NCI-H510A treated with DMSO at 0.1 percent for 48 hours (cell line): ENCODE measurements around the gene DUS2.
"Not testable (repeated sequence)": the region's sequence is repeated elsewhere in the genome, so short reads cannot be mapped to it uniquely, and the experiment has no call there.

Experiments used
- DNase-seq: peaks from one replicate; lab custom pipeline; 2025; lab: John Stamatoyannopoulos, UW

The DUS2 gene

GRCh38 chr16:68091380-68092261 is 68.5 kb downstream of the DUS2 start:
- peak; percentile 68 for DNase-seq

GRCh38 chr16:68092275-68092674 is 69.2 kb downstream of the DUS2 start:
- DNase-seq, result not testable (repeated sequence)

- DNase-seq, result no peak
Measured at GRCh38 chr16:68093816-68094613, 70.9 kb downstream of the DUS2 start.

GRCh38 chr16:68094614-68094934 is 71.5 kb downstream of the DUS2 start:
- DNase-seq, result no peak

DNA sequence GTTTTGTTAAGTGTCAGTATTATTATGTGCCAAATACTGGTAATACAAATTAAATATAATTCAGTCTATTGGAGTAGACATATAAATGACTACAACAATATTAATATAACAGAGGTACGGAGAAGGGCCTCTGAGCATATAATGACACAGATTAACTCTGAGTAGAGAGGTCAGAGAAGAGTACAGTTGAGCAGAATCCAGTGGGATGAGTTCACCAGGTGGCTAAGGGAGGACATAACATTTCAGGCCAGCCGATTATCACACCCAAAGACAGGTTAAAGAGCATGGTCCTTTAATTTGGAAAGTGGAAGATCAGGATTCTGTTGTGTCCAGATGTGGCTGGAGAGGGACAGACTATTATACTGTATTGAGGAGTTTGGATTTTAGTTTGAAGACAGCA is 73.4 kb downstream of the DUS2 start:
- no peak for DNase-seq

GRCh38 chr16:68097088-68097487 is 74.0 kb downstream of the DUS2 start:
- DNase-seq, result no peak

GRCh38 chr16:68097895-68098294 is 74.8 kb downstream of the DUS2 start:
- no peak for DNase-seq

- DNase-seq, result no peak
Measured at GRCh38 chr16:68100488-68100887, 77.4 kb downstream of the DUS2 start.

DNA sequence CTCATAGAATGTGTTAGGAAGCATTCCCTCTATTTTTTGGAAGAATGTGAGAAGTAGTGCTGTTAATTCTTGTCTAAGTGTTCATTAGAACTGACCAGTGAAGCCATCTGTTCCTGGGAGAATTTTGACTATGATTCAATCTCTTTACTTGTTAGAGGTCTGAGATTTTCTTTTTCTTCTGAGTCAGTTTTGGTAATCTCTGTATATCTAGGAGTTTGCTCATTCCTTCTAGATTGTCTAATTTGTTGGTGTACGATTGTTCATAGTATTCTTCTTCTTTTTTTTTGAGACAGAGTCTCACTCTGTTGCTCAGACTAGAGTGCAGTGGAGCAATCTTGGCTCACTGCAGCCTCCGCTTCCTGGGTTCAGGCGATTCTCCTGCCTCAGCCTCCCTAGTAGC is 82.5 kb downstream of the DUS2 start:
- DNase-seq, result no peak

DNA sequence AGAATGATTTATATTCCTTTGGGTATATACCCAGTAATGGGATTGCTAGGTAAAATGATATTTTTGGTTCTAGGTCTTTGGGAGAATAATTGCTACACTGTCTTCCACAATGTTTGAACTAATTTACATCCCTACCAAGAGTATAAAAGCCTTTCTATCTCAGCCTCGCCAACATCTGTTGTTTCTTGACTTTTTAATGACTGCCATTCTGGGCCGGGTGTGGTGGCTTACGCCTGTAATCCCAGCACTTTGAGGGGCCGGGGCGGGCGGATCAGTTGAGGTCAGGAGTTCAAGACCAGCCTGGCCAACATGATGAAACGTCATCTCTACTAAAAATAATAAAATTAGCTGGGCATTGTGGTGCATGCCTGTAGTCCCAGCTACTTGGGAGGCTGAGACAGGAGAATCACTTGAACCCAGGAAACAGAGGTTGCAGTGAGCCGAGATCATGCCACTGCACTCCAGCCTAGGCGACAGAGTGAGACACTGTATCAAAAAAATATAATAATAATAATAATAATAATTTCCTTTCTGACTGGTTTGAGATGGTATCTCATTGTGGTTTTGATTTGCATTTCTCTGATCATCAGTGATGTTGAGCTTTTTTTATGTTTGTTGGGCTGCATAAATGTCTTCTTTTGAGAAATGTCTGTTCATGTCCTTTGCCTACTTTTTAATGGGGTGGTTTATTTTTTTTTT is 84.3 kb downstream of the DUS2 start:
- not testable (repeated sequence) for DNase-seq

DNA sequence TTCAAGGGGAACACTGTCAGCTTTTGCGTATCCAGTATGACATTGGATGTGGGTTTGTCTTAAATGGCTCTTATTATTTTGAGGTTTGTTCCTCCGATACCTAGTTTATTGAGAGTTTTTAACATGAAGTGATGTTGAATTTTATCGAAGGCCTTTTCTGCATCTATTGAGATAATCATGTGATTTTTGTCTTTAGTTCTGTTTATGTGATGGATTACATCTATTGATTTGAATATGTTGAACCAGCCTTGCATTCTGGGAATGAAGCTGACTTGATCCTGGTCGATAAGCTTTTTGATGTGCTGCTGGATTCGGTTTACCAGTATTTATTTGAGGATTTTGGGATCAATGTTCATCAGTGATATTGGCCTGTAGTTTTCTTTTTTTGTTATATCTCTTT is 86.1 kb downstream of the DUS2 start:
- DNase-seq, result not testable (repeated sequence)

DNA sequence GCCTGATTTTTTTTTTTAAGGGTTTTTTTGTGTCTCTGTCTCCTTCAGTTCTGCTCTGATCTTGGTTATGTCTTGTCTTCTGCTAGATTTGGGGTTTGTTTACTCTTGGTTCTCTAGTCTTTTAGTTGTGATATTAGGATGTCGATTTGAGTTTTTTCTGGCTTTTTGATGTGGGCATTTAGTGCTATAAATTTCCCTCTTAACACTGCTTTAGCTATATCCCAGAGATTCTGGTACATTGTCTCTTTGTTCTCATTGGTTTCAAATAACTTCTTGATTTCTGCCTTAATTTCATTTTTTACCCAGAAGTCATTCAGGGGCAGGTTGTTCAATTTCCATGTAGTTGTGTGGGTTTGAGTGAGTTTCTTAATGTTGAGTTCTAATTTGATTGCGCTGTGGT is 87.5 kb downstream of the DUS2 start:
- not testable (repeated sequence) for DNase-seq

GRCh38 chr16:68111379-68111778 is 88.3 kb downstream of the DUS2 start:
- no peak for DNase-seq

- no peak for DNase-seq
Measured at GRCh38 chr16:68113059-68113761, 90.1 kb downstream of the DUS2 start.

- DNase-seq, result no peak
Measured at GRCh38 chr16:68113765-68114240, 90.7 kb downstream of the DUS2 start.

DNA sequence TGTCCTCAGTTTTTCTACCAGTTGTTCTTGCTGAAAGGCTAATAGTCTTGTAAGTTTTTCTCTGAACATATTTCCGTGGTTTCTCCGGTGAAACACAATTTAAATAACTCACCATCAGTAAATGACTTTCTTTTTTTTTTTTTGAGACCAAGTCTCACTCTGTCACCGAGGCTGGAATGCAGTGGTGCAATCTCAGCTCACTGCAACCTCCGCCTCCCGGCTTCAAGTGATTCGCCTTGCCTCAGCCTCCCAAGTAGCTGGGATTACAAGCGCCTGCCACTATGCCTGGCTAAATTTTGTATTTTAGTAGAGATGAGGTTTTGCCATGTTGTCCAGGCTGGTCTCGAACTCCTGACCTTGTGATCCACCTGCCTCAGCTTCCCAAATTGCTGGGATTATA is 91.9 kb downstream of the DUS2 start:
- not testable (repeated sequence) for DNase-seq

GRCh38 chr16:68115851-68116250 is 92.8 kb downstream of the DUS2 start:
- DNase-seq, result no peak

GRCh38 chr16:68116256-68116867 is 93.3 kb downstream of the DUS2 start:
- no peak for DNase-seq

DNA sequence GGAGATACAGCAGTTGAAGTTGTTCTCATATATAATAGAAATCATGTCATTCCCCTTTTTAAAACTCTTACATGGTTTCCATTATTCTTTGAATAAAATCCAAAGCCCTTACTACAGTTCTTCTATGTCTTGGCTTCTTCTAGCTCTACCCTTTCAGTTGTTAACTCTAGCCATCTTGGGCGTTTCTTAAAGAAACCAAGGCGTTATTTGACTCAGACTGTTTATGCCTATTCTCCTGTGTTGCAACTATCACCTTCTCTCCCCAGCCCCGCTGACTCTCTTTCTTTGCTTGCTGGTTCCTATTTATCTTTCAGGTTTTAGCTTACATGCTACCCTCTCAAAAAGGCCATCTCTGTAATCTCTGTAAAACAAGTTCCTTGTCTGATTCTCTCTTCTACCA is 94.8 kb downstream of the DUS2 start:
- no peak for DNase-seq

DNA sequence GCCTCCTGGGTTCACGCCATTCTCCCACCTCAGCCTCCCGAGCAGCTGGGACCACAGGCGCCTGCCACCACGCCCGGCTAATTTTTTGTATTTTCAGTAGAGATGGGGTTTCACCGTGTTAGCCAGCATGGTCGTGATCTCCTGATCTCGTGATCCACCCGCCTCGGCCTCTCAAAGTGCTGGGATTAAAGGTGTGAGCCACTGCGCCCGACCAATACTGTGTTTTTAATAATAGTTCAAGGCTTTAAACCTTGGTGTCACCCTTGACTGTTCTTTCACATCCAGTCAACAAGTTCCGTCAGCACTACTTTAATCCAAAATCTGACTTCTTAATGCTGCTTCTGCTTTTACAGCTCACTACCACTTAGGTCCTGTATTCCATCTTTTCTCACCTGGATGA is 95.9 kb downstream of the DUS2 start:
- DNase-seq, result not testable (repeated sequence)

DNA sequence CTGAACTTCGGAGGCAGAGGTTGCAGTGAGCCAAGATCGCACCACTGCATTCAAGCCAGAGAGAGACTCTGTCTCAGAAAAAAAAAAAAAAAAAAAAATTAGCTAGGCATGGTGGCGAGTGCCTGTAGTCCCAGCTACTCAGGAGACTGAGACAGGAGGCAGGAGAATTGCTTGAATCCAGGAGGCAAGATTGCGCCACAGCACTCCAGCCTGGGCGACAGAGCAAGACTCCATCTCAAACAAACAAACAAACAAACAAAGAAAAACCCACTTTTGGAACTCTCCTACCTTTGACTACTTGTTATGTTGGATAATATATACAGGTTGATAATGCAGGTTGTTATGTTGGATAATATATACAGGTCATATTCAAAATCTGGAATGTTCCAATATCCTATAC is 97.4 kb downstream of the DUS2 start:
- not testable (repeated sequence) for DNase-seq
